H54 (cell line): ENCODE data around the gene ARMC7.
A peak's percentile ranks its signal among the peaks of the same experiment; 100 is the strongest.

Experiments used
- DNase-seq: peaks from one replicate; pipeline ENCODE4 v3.0.0; 2011; ENCODE audit warnings: low spot score, mixed read lengths; ENCODE audit not compliant: insufficient read length
- FAIRE-seq: peaks from 3 replicates; lab custom pipeline; 2011; peaks lifted over from hg19 to GRCh38; lab: Jason Lieb, UNC
- POLR2A ChIP-seq: IDR thresholded peaks from 2 replicates; pipeline ENCODE4 v1.6.1; 2011; ENCODE audit warnings: low read depth, mild to moderate bottlenecking, low read length

Gene ARMC7

GRCh38 chr17:75073618-75074047, 36.1 kb upstream of the ARMC7 start:
- no peak for FAIRE-seq
- no peak for TF ChIP-seq POLR2A
- no peak for DNase-seq

- TF ChIP-seq POLR2A = no peak
- DNase-seq (no peak), FAIRE-seq (no peak)
Measured at GRCh38 chr17:75074532-75074931, 35.2 kb upstream of the ARMC7 start.

- TF ChIP-seq POLR2A = no peak
- FAIRE-seq (no peak), DNase-seq (no peak)
Measured at GRCh38 chr17:75075597-75076336, 34.0 kb upstream of the ARMC7 start.

GRCh38 chr17:75077072-75077495, 32.7 kb upstream of the ARMC7 start:
- DNase-seq (no peak), FAIRE-seq (no peak)
- TF ChIP-seq POLR2A = no peak

- DNase-seq (no peak), FAIRE-seq (no peak)
- TF ChIP-seq POLR2A = no peak
Measured at GRCh38 chr17:75077496-75078283, 32.1 kb upstream of the ARMC7 start.

- FAIRE-seq (peak; percentile 58), DNase-seq (peak; percentile 99)
- TF ChIP-seq POLR2A = no peak
Measured at GRCh38 chr17:75078284-75079022, 31.3 kb upstream of the ARMC7 start.

GRCh38 chr17:75079023-75079373, 30.8 kb upstream of the ARMC7 start:
- TF ChIP-seq POLR2A = no peak
- FAIRE-seq (no peak), DNase-seq (no peak)

- DNase-seq (no peak), FAIRE-seq (no peak)
- TF ChIP-seq POLR2A = no peak
Measured at GRCh38 chr17:75081611-75082540, 27.9 kb upstream of the ARMC7 start.

- DNase-seq (no peak), FAIRE-seq (no peak)
- no peak for TF ChIP-seq POLR2A
Measured at GRCh38 chr17:75082683-75083082, 27.1 kb upstream of the ARMC7 start.

- DNase-seq (no peak), FAIRE-seq (no peak)
Measured at GRCh38 chr17:75084039-75084660, 25.6 kb upstream of the ARMC7 start.

GRCh38 chr17:75086496-75087181, 23.1 kb upstream of the ARMC7 start:
- no peak for FAIRE-seq
- no peak for TF ChIP-seq POLR2A
- no peak for DNase-seq

More at GRCh38 chr17:75084039-75084660, 25.6 kb upstream of the ARMC7 start:
- TF ChIP-seq POLR2A = no peak

- DNase-seq (no peak), FAIRE-seq (no peak)
- no peak for TF ChIP-seq POLR2A
Measured at GRCh38 chr17:75087182-75087557, 22.6 kb upstream of the ARMC7 start.
